Putamen (tissue), 1 donor: Measurements from ENCODE around the gene PLCB4.

Source experiments
- DNase-seq: peaks from one replicate; pipeline ENCODE4 v3.0.0-alpha.2; 2016; ENCODE audit warnings: low spot score

PLCB4 gene

DNA sequence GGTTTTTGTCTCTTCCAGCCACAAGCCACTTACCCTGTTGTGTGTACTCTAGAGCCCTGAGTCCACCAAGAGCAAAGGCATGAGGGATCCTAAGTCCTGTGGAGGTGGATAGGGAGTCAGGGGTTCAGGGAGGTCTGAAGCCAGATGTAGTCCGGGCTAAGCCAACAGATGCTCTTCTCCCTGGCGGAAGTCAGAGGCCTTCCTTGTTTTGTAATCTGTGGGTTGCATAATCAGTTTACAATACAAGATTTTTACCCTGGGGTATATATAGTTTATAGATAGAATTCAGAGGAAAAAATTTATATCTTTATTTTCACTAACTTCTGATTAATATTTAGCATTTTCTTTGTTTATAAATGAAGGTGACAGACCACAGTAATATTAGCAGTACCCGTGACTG lies 454.7 kb downstream of the PLCB4 start:
- no peak for DNase-seq
